Thyroid gland (tissue), 4 donors: Measurements from ENCODE around the gene PLPP1. TPM values are rescaled to one million over a fixed set of nuclear protein-coding genes. Genes with fewer than 3 reads are reported as not detected.

Experiments used
- DNase-seq, 2 donors: peaks; one replicate each; pipeline ENCODE4 v3.0.0-alpha.2; 2019
- H3K27ac ChIP-seq, 3 donors: fragments of 200-600 bp; sonication (generic); 1 replicate in 2 of 3; 2 replicates in 1 of 3; pipeline ENCODE4 v1.5.1; 2016 to 2019; ENCODE audit warnings: mild to moderate bottlenecking in 1 of 3, moderate library complexity in 1 of 3
- H3K27me3 ChIP-seq: fragments of 200-600 bp; sonication (generic); one replicate; pipeline ENCODE4 v1.5.1; 2019
- H3K36me3 ChIP-seq, 2 donors: fragments of 200-600 bp; sonication (generic); one replicate each; pipeline ENCODE4 v1.5.1; 2016 to 2019
- H3K4me1 ChIP-seq, 2 donors: fragments of 200-600 bp; sonication (generic); one replicate each; pipeline ENCODE4 v1.5.1; 2017 to 2019
- H3K4me3 ChIP-seq, 3 donors: fragments of 200-600 bp; sonication (generic); replicated peaks in 1 of 3; 1 replicate in 2 of 3; 2 replicates in 1 of 3; pipeline ENCODE4 v1.5.1; 2016; ENCODE audit warnings: mild to moderate bottlenecking in 1 of 3
- H3K9me3 ChIP-seq: fragments of 200-600 bp; sonication (generic); one replicate; pipeline ENCODE4 v1.5.1; 2017
- CTCF ChIP-seq, 6 experiments: fragments of 200-600 bp in 3 of 6; fragments of 450-650 bp in 3 of 6; sonication (generic) in 3 of 6; IDR thresholded peaks; one replicate each; pipeline ENCODE4 v1.5.1; 2016 to 2019; ENCODE audit warnings: antibody characterized with exemption in 6 of 6, mild to moderate bottlenecking in 2 of 6, inconsistent platforms in 1 of 6, moderate library complexity in 1 of 6
- POLR2A ChIP-seq, 2 donors: fragments of 450-650 bp; IDR thresholded peaks; one replicate each; pipeline ENCODE4 v1.6.1; 2017; ENCODE audit warnings: antibody characterized with exemption in 2 of 2, mild to moderate bottlenecking in 2 of 2, moderate library complexity in 1 of 2
- WGBS, 2 donors: methylation state at CpG; one replicate each; pipeline ENCODE4 v1.1.5; 2017; 5-methylcytosine and 5-hydroxymethylcytosine counted together
- intact Hi-C: fragments of 100-400 bp; cut with DNase I; formaldehyde crosslinking; loops from one replicate; pipeline ENCODE4 v1.15.1; 2023
- microRNA-seq: library from miRNA; unstranded; fragments of <30 nt; microRNA quantifications from one replicate; pipeline ENCODE4, GENCODE V29; 2016
- small RNA-seq: library from RNA; depleted of rRNA; stranded (forward); fragments of <200 nt; gene quantifications from one replicate; pipeline ENCODE3, GENCODE V24; 2016
- total RNA-seq, 4 donors: library from RNA; depleted of rRNA; stranded (reverse); fragments of >200 nt; gene quantifications; one replicate each; pipeline ENCODE4 v1.2.3, GENCODE V29; 2016

PLPP1 gene
- total RNA-seq, 4 donors from 2014 or later = 172 to 284 (median 248) TPM

GRCh38 chr5:55385846-55386245, 148.9 kb downstream of the PLPP1 start:
- no peaks in the 10 kb centered on the region for H3K9me3 ChIP-seq
- intact Hi-C loops = no loop called here
- no peak overlapping the region for H3K27ac ChIP-seq
- H3K27me3 ChIP-seq = no peaks in the 10 kb centered on the region
- peaks cover 0 to 7% of the 10 kb centered on the region in 2 donors for H3K4me1 ChIP-seq
- DNase-seq = no peak
- no peak for TF ChIP-seq POLR2A (IDR thresholded peaks at IDR 0.05)
- TF ChIP-seq CTCF (IDR thresholded peaks at IDR 0.05) = no peak
- H3K36me3 ChIP-seq = peaks cover 0 to 2% of the 10 kb centered on the region in 2 donors
- WGBS, 2 donors = 81 to 86% methylated on average over 3 of the region's 3 CpGs
- no peak overlapping the region for H3K4me3 ChIP-seq

- no peak for TF ChIP-seq CTCF (IDR thresholded peaks at IDR 0.05)
- TF ChIP-seq POLR2A (IDR thresholded peaks at IDR 0.05) = no peak
- H3K36me3 ChIP-seq = peaks cover 0 to 2% of the 10 kb centered on the region in 2 donors
These were observed 149.5 kb downstream of the PLPP1 start for GRCh38 chr5:55385227-55385626.

GRCh38 chr5:55384072-55384471, 150.7 kb downstream of the PLPP1 start:
- 93 to 97% methylated on average over 2 of the region's 2 CpGs for WGBS, 2 donors
- H3K4me3 ChIP-seq = no peak overlapping the region
- no peak for DNase-seq

More at GRCh38 chr5:55385227-55385626, 149.5 kb downstream of the PLPP1 start:
- Histone ChIP-seq H3K4me1 (peaks cover 0 to 7% of the 10 kb centered on the region in 2 donors), H3K9me3 (no peaks in the 10 kb centered on the region), H3K27me3 (no peaks in the 10 kb centered on the region), H3K27ac (no peak overlapping the region), H3K4me3 (no peak overlapping the region)
- intact Hi-C loops = no loop called here
- 100% methylated on average over 1 of the region's 1 CpG for WGBS, 2 donors
- DNase-seq = no peak

GRCh38 chr5:55383254-55383653, 151.5 kb downstream of the PLPP1 start:
- H3K9me3 ChIP-seq = no peaks in the 10 kb centered on the region
- no peak overlapping the region for H3K4me3 ChIP-seq
- peaks cover 0 to 1% of the 10 kb centered on the region in 2 donors for H3K36me3 ChIP-seq
- intact Hi-C loops = no loop called here
- DNase-seq = no peak
- no peak overlapping the region for H3K27ac ChIP-seq
- TF ChIP-seq POLR2A (IDR thresholded peaks at IDR 0.05) (no peak), CTCF (IDR thresholded peaks at IDR 0.05) (no peak)
- H3K27me3 ChIP-seq = no peaks in the 10 kb centered on the region
- H3K4me1 ChIP-seq = peaks cover 0 to 7% of the 10 kb centered on the region in 2 donors

More at GRCh38 chr5:55384072-55384471, 150.7 kb downstream of the PLPP1 start:
- TF ChIP-seq POLR2A (IDR thresholded peaks at IDR 0.05) = no peak
- no peak for TF ChIP-seq CTCF (IDR thresholded peaks at IDR 0.05)
- Histone ChIP-seq H3K36me3 (no peaks in the 10 kb centered on the region), H3K27me3 (no peaks in the 10 kb centered on the region), H3K9me3 (no peaks in the 10 kb centered on the region), H3K4me1 (peaks cover 0 to 7% of the 10 kb centered on the region in 2 donors), H3K27ac (no peak overlapping the region)
- intact Hi-C loops = no loop called here

GRCh38 chr5:55377810-55378209, 157.0 kb downstream of the PLPP1 start:
- Histone ChIP-seq H3K27me3 (no peaks in the 10 kb centered on the region), H3K4me3 (no peak overlapping the region), H3K9me3 (no peaks in the 10 kb centered on the region), H3K27ac (no peak overlapping the region), H3K4me1 (no peaks in the 10 kb centered on the region), H3K36me3 (peaks cover 0 to 8% of the 10 kb centered on the region in 2 donors)
- no peak for DNase-seq
- intact Hi-C loops = no loop called here
- TF ChIP-seq CTCF (IDR thresholded peaks at IDR 0.05) (no peak), POLR2A (IDR thresholded peaks at IDR 0.05) (no peak)
- WGBS, 2 donors = 79 to 94% methylated on average over 1 of the region's 1 CpG

Small RNAs within 50 kb of the gene (microRNA-seq; reads per million reads assigned to microRNA genes)
- gene MIR5687 = not detected

Small RNAs within 50 kb of the gene (small RNA-seq; reads per million reads assigned to genes)
- gene MIR5687 = not detected

Other genes with a start within 250 kb of the PLPP1 start
- 10 to 100 TPM; 39.1 to 54.0 (median 47.0) TPM for gene DHX29, start 227.3 kb downstream of the PLPP1 start, total RNA-seq
- 10 to 100 TPM; 86.3 to 94.4 (median 92.6) TPM for gene MTREX, start 227.0 kb downstream of the PLPP1 start, total RNA-seq
- gene SLC38A9, start 177.4 kb upstream of the PLPP1 start, total RNA-seq = 10 to 100 TPM; 19.5 to 44.2 (median 30.4) TPM
- under 1 TPM in 2 of 4 donors, not detected in 2; 0.27 to 0.33 TPM for gene DDX4, start 203.1 kb upstream of the PLPP1 start, total RNA-seq